ENCODE data around the gene TRAPPC4. TPM values are rescaled to one million over a fixed set of nuclear protein-coding genes. Genes with fewer than 3 reads are reported as not detected.

The TRAPPC4 gene
- total RNA-seq, 2 experiments from 2014 or later, result 66.4 to 69.9 TPM

GRCh38 chr11:118996926-118997626 is 21.5 kb upstream of the TRAPPC4 start:
- CTCF ChIA-PET, result interaction anchor here (0.6 to 2.2 kb wide), 4 partner anchors 20 to 185 kb away, joined by 3 to 6 read pairs (median 4); no protein-coding TSS in a partner anchor
- peak; percentile 82 for DNase-seq
- Mint-ChIP-seq H3K4me1 (ENCODE audit: low read depth) (peaks cover 33% of the 10 kb centered on the region), H3K27me3 (ENCODE audit: low read depth) (no peaks in the 10 kb centered on the region), H3K27ac (peak overlapping the region; percentile 96), H3K36me3 (ENCODE audit: low read depth) (peaks cover 34% of the 10 kb centered on the region), H3K9me3 (no peaks in the 10 kb centered on the region), H3K4me3 (peak overlapping the region; percentile 88)
- intact Hi-C loops (cut with micrococcal nuclease), result loop anchor here (1.0 to 5.0 kb wide), 6 partner anchors 21 to 210 kb away; partner anchors contain the start of genes CBL, DDX6, RPS25 and SLC37A4

- Mint-ChIP-seq H3K27me3 (ENCODE audit: low read depth) (no peaks in the 10 kb centered on the region), H3K9me3 (no peaks in the 10 kb centered on the region), H3K36me3 (ENCODE audit: low read depth) (peaks cover 33% of the 10 kb centered on the region), H3K4me1 (ENCODE audit: low read depth) (peaks cover 33% of the 10 kb centered on the region), H3K27ac (peak within 1 kb of the TSS; percentile 96), H3K4me3 (peak within 1 kb of the TSS; percentile 88)
- peak; percentile 98 for DNase-seq
- intact Hi-C loops (cut with micrococcal nuclease), result loop anchor here (1.0 to 5.0 kb wide), 9 partner anchors 20 to 323 kb away; partner anchors contain the start of genes CBL, DDX6, HYOU1 and RPS25
- CTCF ChIA-PET, result interaction anchor here (0.6 to 2.2 kb wide), 4 partner anchors 19 to 184 kb away, joined by 3 to 6 read pairs (median 4); no protein-coding TSS in a partner anchor
Observed at GRCh38 chr11:118997627-118998387, 20.8 kb upstream of the TRAPPC4 start, which contains the start of gene CENATAC. Gene CENATAC, plus strand, starts transcription at chr11:118998138. Its CDS starts 60 bp downstream, at chr11:118998198.

GRCh38 chr11:118998388-118998717 is 20.2 kb upstream of the TRAPPC4 start:
- Mint-ChIP-seq H3K27me3 (ENCODE audit: low read depth) (no peaks in the 10 kb centered on the region), H3K4me1 (ENCODE audit: low read depth) (peaks cover 36% of the 10 kb centered on the region), H3K27ac (peak overlapping the region; percentile 96), H3K4me3 (peak overlapping the region; percentile 88), H3K36me3 (ENCODE audit: low read depth) (peaks cover 37% of the 10 kb centered on the region), H3K9me3 (no peaks in the 10 kb centered on the region)
- intact Hi-C loops (cut with micrococcal nuclease), result loop anchor here (1.0 to 5.0 kb wide), 5 partner anchors 59 to 323 kb away; partner anchors contain the start of genes CBL, DDX6 and HYOU1
- CTCF ChIA-PET, result interaction anchor here (2.1 to 2.2 kb wide), 2 partner anchors 18 to 21 kb away, joined by 5 to 6 read pairs; no protein-coding TSS in a partner anchor
- peak; percentile 26 for DNase-seq

GRCh38 chr11:118998822-118999221 is 19.7 kb upstream of the TRAPPC4 start:
- Mint-ChIP-seq H3K27ac (peak overlapping the region; percentile 96), H3K4me3 (peak overlapping the region; percentile 88), H3K36me3 (ENCODE audit: low read depth) (peaks cover 37% of the 10 kb centered on the region), H3K27me3 (ENCODE audit: low read depth) (no peaks in the 10 kb centered on the region), H3K4me1 (ENCODE audit: low read depth) (peaks cover 36% of the 10 kb centered on the region), H3K9me3 (no peaks in the 10 kb centered on the region)
- DNase-seq, result no peak
- CTCF ChIA-PET, result interaction anchor here (0.7 to 2.2 kb wide), 3 partner anchors 18 to 33 kb away, joined by 3 to 6 read pairs (median 5); no protein-coding TSS in a partner anchor
- intact Hi-C loops (cut with micrococcal nuclease), result loop anchor here (1.0 to 5.0 kb wide), 5 partner anchors 58 to 322 kb away; partner anchors contain the start of genes CBL, DDX6 and HYOU1

GRCh38 chr11:119000906-119001305 is 17.7 kb upstream of the TRAPPC4 start:
- no peak for DNase-seq
- H3K27me3 Mint-ChIP-seq (ENCODE audit: low read depth), result no peaks in the 10 kb centered on the region
- no peak overlapping the region for H3K27ac Mint-ChIP-seq
- intact Hi-C loops (cut with micrococcal nuclease), result no loop called here
- H3K9me3 Mint-ChIP-seq, result no peaks in the 10 kb centered on the region
- H3K4me3 Mint-ChIP-seq, result no peak overlapping the region
- H3K4me1 Mint-ChIP-seq (ENCODE audit: low read depth), result peaks cover 35% of the 10 kb centered on the region
- H3K36me3 Mint-ChIP-seq (ENCODE audit: low read depth), result peaks cover 33% of the 10 kb centered on the region
- CTCF ChIA-PET, result interaction anchor here (0.7 kb wide), 1 partner anchor 402 kb away, joined by 5 read pairs; no protein-coding TSS in a partner anchor

- peaks cover 14% of the 10 kb centered on the region for H3K4me1 Mint-ChIP-seq (ENCODE audit: low read depth)
- H3K9me3 Mint-ChIP-seq, result no peaks in the 10 kb centered on the region
- peak; percentile 16 for DNase-seq
- H3K27ac Mint-ChIP-seq, result peak overlapping the region; percentile 72
- no peak overlapping the region for H3K4me3 Mint-ChIP-seq
- CTCF ChIA-PET, result no interaction called here
- intact Hi-C loops (cut with micrococcal nuclease), result no loop called here
- H3K27me3 Mint-ChIP-seq (ENCODE audit: low read depth), result no peaks in the 10 kb centered on the region
- peaks cover 14% of the 10 kb centered on the region for H3K36me3 Mint-ChIP-seq (ENCODE audit: low read depth)
Observed at GRCh38 chr11:119006656-119007055, 11.9 kb upstream of the TRAPPC4 start.

GRCh38 chr11:119011476-119012053 is 7.0 kb upstream of the TRAPPC4 start:
- H3K4me3 Mint-ChIP-seq, result no peak overlapping the region

GRCh38 chr11:119012629-119013170 is 5.9 kb upstream of the TRAPPC4 start:
- no peak for DNase-seq
- Mint-ChIP-seq H3K9me3 (no peaks in the 10 kb centered on the region), H3K36me3 (ENCODE audit: low read depth) (peaks cover 48% of the 10 kb centered on the region), H3K4me1 (ENCODE audit: low read depth) (peaks cover 32% of the 10 kb centered on the region), H3K4me3 (no peak overlapping the region), H3K27me3 (ENCODE audit: low read depth) (no peaks in the 10 kb centered on the region), H3K27ac (peak overlapping the region; percentile 50)
- intact Hi-C loops (cut with micrococcal nuclease), result loop anchor here (10.0 kb wide), 1 partner anchor 608 kb away; the partner anchor contains the start of gene ATP5MG
- CTCF ChIA-PET, result interaction anchor here (0.7 to 1.0 kb wide), 2 partner anchors 12 to 19 kb away, joined by 3 to 4 read pairs; no protein-coding TSS in a partner anchor

More at GRCh38 chr11:119011476-119012053, 7.0 kb upstream of the TRAPPC4 start:
- H3K4me1 Mint-ChIP-seq (ENCODE audit: low read depth), result peaks cover 33% of the 10 kb centered on the region
- H3K27me3 Mint-ChIP-seq (ENCODE audit: low read depth), result no peaks in the 10 kb centered on the region
- H3K36me3 Mint-ChIP-seq (ENCODE audit: low read depth), result peaks cover 44% of the 10 kb centered on the region
- peak overlapping the region; percentile 38 for H3K27ac Mint-ChIP-seq
- H3K9me3 Mint-ChIP-seq, result no peaks in the 10 kb centered on the region
- CTCF ChIA-PET, result interaction anchor here (0.7 kb wide), 1 partner anchor 11 kb away, joined by 3 read pairs; no protein-coding TSS in a partner anchor
- intact Hi-C loops (cut with micrococcal nuclease), result loop anchor here (10.0 kb wide), 1 partner anchor 607 kb away; the partner anchor contains the start of gene ATP5MG
- DNase-seq, result no peak

- Mint-ChIP-seq H3K27me3 (ENCODE audit: low read depth) (no peaks in the 10 kb centered on the region), H3K36me3 (ENCODE audit: low read depth) (peaks cover 56% of the 10 kb centered on the region), H3K9me3 (no peaks in the 10 kb centered on the region), H3K4me1 (ENCODE audit: low read depth) (peaks cover 33% of the 10 kb centered on the region), H3K4me3 (no peak overlapping the region), H3K27ac (peak overlapping the region; percentile 31)
- CTCF ChIA-PET, result interaction anchor here (0.6 to 0.7 kb wide), 2 partner anchors 56 to 334 kb away, joined by 3 read pairs; no protein-coding TSS in a partner anchor
- intact Hi-C loops (cut with micrococcal nuclease), result loop anchor here (10.0 kb wide), 1 partner anchor 610 kb away; the partner anchor contains the start of gene ATP5MG
- DNase-seq, result no peak
Observed at GRCh38 chr11:119014209-119014924, 4.2 kb upstream of the TRAPPC4 start.

- no peak for DNase-seq
- H3K4me3 Mint-ChIP-seq, result peak overlapping the region; percentile 39
- intact Hi-C loops (cut with micrococcal nuclease), result loop anchor here (10.0 kb wide), 1 partner anchor 610 kb away; the partner anchor contains the start of gene ATP5MG
- no peaks in the 10 kb centered on the region for H3K27me3 Mint-ChIP-seq (ENCODE audit: low read depth)
- CTCF ChIA-PET, result interaction anchor here (0.6 to 1.4 kb wide), 3 partner anchors 17 to 333 kb away, joined by 3 to 4 read pairs (median 3); no protein-coding TSS in a partner anchor
- peak overlapping the region; percentile 99 for H3K27ac Mint-ChIP-seq
- peaks cover 60% of the 10 kb centered on the region for H3K36me3 Mint-ChIP-seq (ENCODE audit: low read depth)
- H3K9me3 Mint-ChIP-seq, result no peaks in the 10 kb centered on the region
- peaks cover 40% of the 10 kb centered on the region for H3K4me1 Mint-ChIP-seq (ENCODE audit: low read depth)
Observed at GRCh38 chr11:119015054-119015611, 3.4 kb upstream of the TRAPPC4 start.

Measured in activated naive CD4-positive, alpha-beta T cell treated with anti-CD3 and anti-CD28 coated beads for 36 hours (primary cell).